K562 (cell line): ENCODE data around the gene SNX9. TPM values are rescaled to one million over a fixed set of nuclear protein-coding genes. Genes with fewer than 3 reads are reported as not detected.
A peak's percentile ranks its signal among the peaks of the same experiment; 100 is the strongest.

Experiments
- ATAC-seq: fragments of 200-7000 bp; cut with Tn5 transposase; 3 replicates; pipeline ENCODE4 v1.9.1; 2020; ENCODE audit warnings: moderate library complexity
- BruUV-seq: library from RNA; stranded (reverse); fragments of 400-500 nt; replicated peaks from 2 replicates; lab custom pipeline; 2021; lab: Mats Ljungman, UMichigan
- CTCF ChIA-PET: fragments of 300-600 bp; formaldehyde crosslinking; extraction: SDS; loops from one replicate; lab custom pipeline; 2021; ENCODE audit warnings: low intra/inter-chr PET ratio; lab: Yijun Ruan, JAX
- POLR2A ChIA-PET: fragments of 300-600, 350-650 bp; sonication (Branson Sonifier 250); formaldehyde crosslinking; extraction: SDS; loops from one replicate; lab custom pipeline; 2021; ENCODE audit warnings: antibody characterized with exemption, inconsistent platforms; lab: Yijun Ruan, JAX
- DNase-seq, 4 experiments: peaks; one replicate each; pipeline versions ENCODE4 v3.0.0 to v3.0.0-alpha.2; 2011 to 2018; ENCODE audit warnings: low spot score in 3 of 4, mixed read lengths in 3 of 4; ENCODE audit errors: extremely low read depth in 1 of 4
- FAIRE-seq: peaks from 2 replicates; lab custom pipeline; 2011; peaks lifted over from hg19 to GRCh38; lab: Jason Lieb, UNC
- H2AFZ ChIP-seq: 2 replicates; pipeline ENCODE4 v1.6.0; 2011; ENCODE audit warnings: low read depth, low read length, control low read depth, inconsistent platforms
- H3K27ac ChIP-seq: fragments of 200-600 bp; 3 replicates; pipeline ENCODE4 v1.8.0; 2011; ENCODE audit warnings: low read depth, mild to moderate bottlenecking, control low read depth, inconsistent platforms, low read length, moderate library complexity, mixed read lengths; ENCODE audit errors: extremely low read depth
- H3K27me3 ChIP-seq, 2 experiments: fragments of 300-600 bp in 1 of 2; 2 replicates in 1 of 2; 3 replicates in 1 of 2; pipeline versions ENCODE4 v1.6.0 to v1.8.0; 2011; ENCODE audit warnings: inconsistent platforms in 2 of 2, low read length in 2 of 2, mild to moderate bottlenecking in 1 of 2, mixed read lengths in 1 of 2, moderate library complexity in 1 of 2; ENCODE audit not compliant: control insufficient read depth in 2 of 2, insufficient read depth in 2 of 2
- H3K36me3 ChIP-seq: fragments of 300-600 bp; 3 replicates; pipeline ENCODE4 v1.8.0; 2011; ENCODE audit warnings: mild to moderate bottlenecking, low read length, inconsistent platforms; ENCODE audit not compliant: control insufficient read depth, insufficient read depth
- H3K4me1 ChIP-seq, 2 experiments: fragments of 200-600 bp in 1 of 2; replicated peaks in 1 of 2; 2 replicates in 1 of 2; 3 replicates in 1 of 2; pipeline versions ENCODE4 v1.5.1 to v1.8.0; 2011; ENCODE audit warnings: inconsistent platforms in 2 of 2, low read length in 2 of 2, mild to moderate bottlenecking in 1 of 2, mixed read lengths in 1 of 2, moderate library complexity in 1 of 2; ENCODE audit not compliant: control insufficient read depth in 2 of 2, insufficient read depth in 2 of 2
- H3K4me2 ChIP-seq: 2 replicates; pipeline ENCODE4 v1.6.1; 2011; ENCODE audit warnings: low read length, control low read depth, inconsistent platforms, mixed read lengths; ENCODE audit not compliant: insufficient read depth
- H3K4me3 ChIP-seq: fragments of 200-600 bp; sonication (generic), shearing (Covaris generic); 2 replicates; pipeline ENCODE4 v1.5.1; 2016; ENCODE audit warnings: control low read depth, inconsistent platforms
- H3K79me2 ChIP-seq: fragments of 200-600 bp; 3 replicates; pipeline ENCODE4 v1.8.0; 2011; ENCODE audit warnings: low read length, inconsistent platforms; ENCODE audit not compliant: control insufficient read depth, insufficient read depth
- H3K9ac ChIP-seq, 2 experiments: 2 replicates each; pipeline versions ENCODE4 v1.6.0 to v1.6.1; 2011; ENCODE audit warnings: low read depth in 2 of 2, low read length in 2 of 2, control low read depth in 1 of 2, inconsistent platforms in 1 of 2, mild to moderate bottlenecking in 1 of 2, mixed read lengths in 1 of 2; ENCODE audit not compliant: insufficient read depth in 1 of 2
- H3K9me1 ChIP-seq: one replicate; pipeline ENCODE4 v1.6.0; 2011; ENCODE audit warnings: inconsistent platforms, mild to moderate bottlenecking, low read length, moderate library complexity; ENCODE audit not compliant: control insufficient read depth, insufficient read depth
- H3K9me3 ChIP-seq: replicated peaks from 2 replicates; pipeline ENCODE4 v1.5.1; 2011; ENCODE audit warnings: low read depth, low read length, inconsistent platforms; ENCODE audit not compliant: control insufficient read depth, insufficient read depth
- H4K20me1 ChIP-seq: replicated peaks from 2 replicates; pipeline ENCODE4 v1.6.1; 2011; ENCODE audit warnings: low read length, inconsistent platforms, mixed read lengths; ENCODE audit not compliant: control insufficient read depth, insufficient read depth
- FOXJ3 ChIP-seq: sonication (generic); formaldehyde crosslinking; IDR thresholded peaks from 2 replicates; pipeline ENCODE4 v1.4.0; 2020; ENCODE audit warnings: mild to moderate bottlenecking, missing genetic modification reagents
- HMGXB4 ChIP-seq: sonication (generic); formaldehyde crosslinking; IDR thresholded peaks from 2 replicates; pipeline ENCODE4 v1.8.1; 2023; ENCODE audit warnings: mild to moderate bottlenecking, missing genetic modification reagents
- ZBTB33 ChIP-seq: sonication (generic); formaldehyde crosslinking; IDR thresholded peaks from 2 replicates; pipeline ENCODE4 v1.8.1; 2023; ENCODE audit warnings: mild to moderate bottlenecking, missing genetic modification reagents
- WGBS: fragments of 100-300 bp; shearing (Covaris generic); methylation state at CpG from one replicate; pipeline ENCODE4 v1.1.6; 2016; ENCODE audit warnings: low coverage, mixed read lengths; ENCODE audit not compliant: insufficient coverage; ENCODE audit errors: missing lambda C conversion rate; 5-methylcytosine and 5-hydroxymethylcytosine counted together
- in situ Hi-C: fragments of 300-500 bp; cut with MboI; formaldehyde crosslinking; loops from 4 replicates; pipeline ENCODE4 v1.15.0; 2018; ENCODE audit warnings: inconsistent platforms, mixed read lengths
- intact Hi-C: fragments of 100-400 bp; cut with micrococcal nuclease; formaldehyde crosslinking; loops from 2 replicates; pipeline ENCODE4 v1.14.2; 2022
- polyA plus RNA-seq, 8 experiments: library from polyadenylated mRNA; depleted of rRNA in 4 of 8; stranded (reverse) in 5 of 8; unstranded in 3 of 8; fragments of >200 nt; fragmentation: Nextera tagmentation in 2 of 8; fragmentation: Illumina TruSeq in 1 of 8; extraction: Ambion mirVana in 2 of 8; extraction: Trizol in 1 of 8; gene quantifications; 2 replicates each; pipeline versions ENCODE4 v1.2.1 to v1.2.3, GENCODE V29; 2011 to 2014; ENCODE audit warnings: inconsistent platforms in 1 of 8, missing spikeins in 1 of 8
- total RNA-seq, 7 experiments: library from RNA; depleted of rRNA in 6 of 7; stranded (reverse); fragments of >200 nt in 6 of 7; fragmentation: Illumina TruSeq in 2 of 7; extraction: Trizol in 2 of 7; gene quantifications; 2 replicates each; pipeline versions ENCODE4 v1.2.1 to v1.2.3, GENCODE V29; 2011 to 2021; ENCODE audit warnings: low replicate concordance in 1 of 7
- TF ChIP-seq, protein P1 (sequence below): fragments of 450-650 bp; IDR thresholded peaks from 2 replicates; pipeline ENCODE4 v1.6.1; 2016; ENCODE audit warnings: mild to moderate bottlenecking, moderate library complexity

Gene SNX9
- total and polyA plus RNA-seq, 9 of the 15 experiments (the other 6 are each of a cell fraction or from before 2014, with no cell fraction given): 6.0 to 81.7 (median 57.1) TPM

- intact Hi-C loops (no loop called here), in situ Hi-C loops (no loop called here)
- no peaks in the 10 kb centered on the region for H3K27me3 ChIP-seq
- POLR2A ChIA-PET: interaction anchor here (0.9 to 1.3 kb wide), 2 partner anchors 8 to 10 kb away, joined by 3 to 5 read pairs; no protein-coding TSS in a partner anchor
- CTCF ChIA-PET: no interaction called here
- no TSS peak for BruUV-seq
- no peak overlapping the region for H3K27ac ChIP-seq
- 69% methylated on average over 3 of the region's 3 CpGs for WGBS
- H3K4me1 ChIP-seq: no peaks in the 10 kb centered on the region
- no peak overlapping the region for H2AFZ ChIP-seq
- H3K9me3 ChIP-seq: no peaks in the 10 kb centered on the region
- no peaks in the 10 kb centered on the region for H3K9me1 ChIP-seq
- peaks cover 98% of the 10 kb centered on the region for H3K36me3 ChIP-seq
- FAIRE-seq: no peak
- H3K4me2 ChIP-seq: no peak overlapping the region
- H3K4me3 ChIP-seq: no peak overlapping the region
- DNase-seq: no peak
- TF ChIP-seq ZBTB33 (CRISPR knock-in tag): 0 out of 2 replicates have a peak, but pooled peaks have one; percentile 2
- no peak for TF ChIP-seq HMGXB4 (CRISPR knock-in tag)
- TF ChIP-seq FOXJ3 (CRISPR knock-in tag): no peak
- TF ChIP-seq, protein P1, sequence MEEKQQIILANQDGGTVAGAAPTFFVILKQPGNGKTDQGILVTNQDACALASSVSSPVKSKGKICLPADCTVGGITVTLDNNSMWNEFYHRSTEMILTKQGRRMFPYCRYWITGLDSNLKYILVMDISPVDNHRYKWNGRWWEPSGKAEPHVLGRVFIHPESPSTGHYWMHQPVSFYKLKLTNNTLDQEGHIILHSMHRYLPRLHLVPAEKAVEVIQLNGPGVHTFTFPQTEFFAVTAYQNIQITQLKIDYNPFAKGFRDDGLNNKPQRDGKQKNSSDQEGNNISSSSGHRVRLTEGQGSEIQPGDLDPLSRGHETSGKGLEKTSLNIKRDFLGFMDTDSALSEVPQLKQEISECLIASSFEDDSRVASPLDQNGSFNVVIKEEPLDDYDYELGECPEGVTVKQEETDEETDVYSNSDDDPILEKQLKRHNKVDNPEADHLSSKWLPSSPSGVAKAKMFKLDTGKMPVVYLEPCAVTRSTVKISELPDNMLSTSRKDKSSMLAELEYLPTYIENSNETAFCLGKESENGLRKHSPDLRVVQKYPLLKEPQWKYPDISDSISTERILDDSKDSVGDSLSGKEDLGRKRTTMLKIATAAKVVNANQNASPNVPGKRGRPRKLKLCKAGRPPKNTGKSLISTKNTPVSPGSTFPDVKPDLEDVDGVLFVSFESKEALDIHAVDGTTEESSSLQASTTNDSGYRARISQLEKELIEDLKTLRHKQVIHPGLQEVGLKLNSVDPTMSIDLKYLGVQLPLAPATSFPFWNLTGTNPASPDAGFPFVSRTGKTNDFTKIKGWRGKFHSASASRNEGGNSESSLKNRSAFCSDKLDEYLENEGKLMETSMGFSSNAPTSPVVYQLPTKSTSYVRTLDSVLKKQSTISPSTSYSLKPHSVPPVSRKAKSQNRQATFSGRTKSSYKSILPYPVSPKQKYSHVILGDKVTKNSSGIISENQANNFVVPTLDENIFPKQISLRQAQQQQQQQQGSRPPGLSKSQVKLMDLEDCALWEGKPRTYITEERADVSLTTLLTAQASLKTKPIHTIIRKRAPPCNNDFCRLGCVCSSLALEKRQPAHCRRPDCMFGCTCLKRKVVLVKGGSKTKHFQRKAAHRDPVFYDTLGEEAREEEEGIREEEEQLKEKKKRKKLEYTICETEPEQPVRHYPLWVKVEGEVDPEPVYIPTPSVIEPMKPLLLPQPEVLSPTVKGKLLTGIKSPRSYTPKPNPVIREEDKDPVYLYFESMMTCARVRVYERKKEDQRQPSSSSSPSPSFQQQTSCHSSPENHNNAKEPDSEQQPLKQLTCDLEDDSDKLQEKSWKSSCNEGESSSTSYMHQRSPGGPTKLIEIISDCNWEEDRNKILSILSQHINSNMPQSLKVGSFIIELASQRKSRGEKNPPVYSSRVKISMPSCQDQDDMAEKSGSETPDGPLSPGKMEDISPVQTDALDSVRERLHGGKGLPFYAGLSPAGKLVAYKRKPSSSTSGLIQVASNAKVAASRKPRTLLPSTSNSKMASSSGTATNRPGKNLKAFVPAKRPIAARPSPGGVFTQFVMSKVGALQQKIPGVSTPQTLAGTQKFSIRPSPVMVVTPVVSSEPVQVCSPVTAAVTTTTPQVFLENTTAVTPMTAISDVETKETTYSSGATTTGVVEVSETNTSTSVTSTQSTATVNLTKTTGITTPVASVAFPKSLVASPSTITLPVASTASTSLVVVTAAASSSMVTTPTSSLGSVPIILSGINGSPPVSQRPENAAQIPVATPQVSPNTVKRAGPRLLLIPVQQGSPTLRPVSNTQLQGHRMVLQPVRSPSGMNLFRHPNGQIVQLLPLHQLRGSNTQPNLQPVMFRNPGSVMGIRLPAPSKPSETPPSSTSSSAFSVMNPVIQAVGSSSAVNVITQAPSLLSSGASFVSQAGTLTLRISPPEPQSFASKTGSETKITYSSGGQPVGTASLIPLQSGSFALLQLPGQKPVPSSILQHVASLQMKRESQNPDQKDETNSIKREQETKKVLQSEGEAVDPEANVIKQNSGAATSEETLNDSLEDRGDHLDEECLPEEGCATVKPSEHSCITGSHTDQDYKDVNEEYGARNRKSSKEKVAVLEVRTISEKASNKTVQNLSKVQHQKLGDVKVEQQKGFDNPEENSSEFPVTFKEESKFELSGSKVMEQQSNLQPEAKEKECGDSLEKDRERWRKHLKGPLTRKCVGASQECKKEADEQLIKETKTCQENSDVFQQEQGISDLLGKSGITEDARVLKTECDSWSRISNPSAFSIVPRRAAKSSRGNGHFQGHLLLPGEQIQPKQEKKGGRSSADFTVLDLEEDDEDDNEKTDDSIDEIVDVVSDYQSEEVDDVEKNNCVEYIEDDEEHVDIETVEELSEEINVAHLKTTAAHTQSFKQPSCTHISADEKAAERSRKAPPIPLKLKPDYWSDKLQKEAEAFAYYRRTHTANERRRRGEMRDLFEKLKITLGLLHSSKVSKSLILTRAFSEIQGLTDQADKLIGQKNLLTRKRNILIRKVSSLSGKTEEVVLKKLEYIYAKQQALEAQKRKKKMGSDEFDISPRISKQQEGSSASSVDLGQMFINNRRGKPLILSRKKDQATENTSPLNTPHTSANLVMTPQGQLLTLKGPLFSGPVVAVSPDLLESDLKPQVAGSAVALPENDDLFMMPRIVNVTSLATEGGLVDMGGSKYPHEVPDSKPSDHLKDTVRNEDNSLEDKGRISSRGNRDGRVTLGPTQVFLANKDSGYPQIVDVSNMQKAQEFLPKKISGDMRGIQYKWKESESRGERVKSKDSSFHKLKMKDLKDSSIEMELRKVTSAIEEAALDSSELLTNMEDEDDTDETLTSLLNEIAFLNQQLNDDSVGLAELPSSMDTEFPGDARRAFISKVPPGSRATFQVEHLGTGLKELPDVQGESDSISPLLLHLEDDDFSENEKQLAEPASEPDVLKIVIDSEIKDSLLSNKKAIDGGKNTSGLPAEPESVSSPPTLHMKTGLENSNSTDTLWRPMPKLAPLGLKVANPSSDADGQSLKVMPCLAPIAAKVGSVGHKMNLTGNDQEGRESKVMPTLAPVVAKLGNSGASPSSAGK: no peak
- H3K79me2 ChIP-seq: 0 out of 3 replicates have a peak, but pooled peaks cover 6% of the 10 kb centered on the region
- no peak for ATAC-seq
- no peaks in the 10 kb centered on the region for H4K20me1 ChIP-seq
- H3K9ac ChIP-seq: no peak overlapping the region
These were observed 58.3 kb downstream of the SNX9 start for GRCh38 chr6:157881342-157881741.
